Measurements from ENCODE around the gene MRPL37.

DNA sequence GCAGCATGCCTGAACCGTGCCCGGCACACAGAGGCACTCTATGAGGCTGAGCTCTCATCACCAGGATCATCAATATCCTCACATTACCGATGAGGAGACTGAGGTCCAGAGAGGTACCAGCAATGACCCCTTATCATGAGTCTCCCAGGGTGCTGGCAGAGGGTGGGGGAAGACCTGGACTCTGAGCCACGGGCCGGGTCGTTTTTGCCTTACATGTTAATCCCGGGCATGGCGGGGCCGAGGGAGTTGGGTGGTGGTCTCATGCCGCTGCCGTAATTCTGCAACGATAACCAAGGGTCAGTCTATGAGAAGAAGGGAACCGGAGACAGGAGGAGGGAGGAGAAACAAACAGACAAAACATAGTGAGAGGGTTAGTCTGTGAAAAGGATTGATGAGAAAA is 43.1 kb downstream of the MRPL37 start:
- TF ChIP-seq, protein P1, sequence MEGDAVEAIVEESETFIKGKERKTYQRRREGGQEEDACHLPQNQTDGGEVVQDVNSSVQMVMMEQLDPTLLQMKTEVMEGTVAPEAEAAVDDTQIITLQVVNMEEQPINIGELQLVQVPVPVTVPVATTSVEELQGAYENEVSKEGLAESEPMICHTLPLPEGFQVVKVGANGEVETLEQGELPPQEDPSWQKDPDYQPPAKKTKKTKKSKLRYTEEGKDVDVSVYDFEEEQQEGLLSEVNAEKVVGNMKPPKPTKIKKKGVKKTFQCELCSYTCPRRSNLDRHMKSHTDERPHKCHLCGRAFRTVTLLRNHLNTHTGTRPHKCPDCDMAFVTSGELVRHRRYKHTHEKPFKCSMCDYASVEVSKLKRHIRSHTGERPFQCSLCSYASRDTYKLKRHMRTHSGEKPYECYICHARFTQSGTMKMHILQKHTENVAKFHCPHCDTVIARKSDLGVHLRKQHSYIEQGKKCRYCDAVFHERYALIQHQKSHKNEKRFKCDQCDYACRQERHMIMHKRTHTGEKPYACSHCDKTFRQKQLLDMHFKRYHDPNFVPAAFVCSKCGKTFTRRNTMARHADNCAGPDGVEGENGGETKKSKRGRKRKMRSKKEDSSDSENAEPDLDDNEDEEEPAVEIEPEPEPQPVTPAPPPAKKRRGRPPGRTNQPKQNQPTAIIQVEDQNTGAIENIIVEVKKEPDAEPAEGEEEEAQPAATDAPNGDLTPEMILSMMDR (optimal IDR thresholded peaks at IDR 0.05 in 1 of 3, IDR thresholded peaks at IDR 0.05 in 1 of 3, conservative IDR thresholded peaks at IDR 0.05 in 1 of 3; ENCODE audit: extremely low read depth in 1 of 3, insufficient read depth in 2 of 3, low read length in 3 of 3) = no peak
- no peak for TF ChIP-seq EZH2 (IDR thresholded peaks at IDR 0.05; ENCODE audit: low read length)

Measured in keratinocyte (primary cell).